Common myeloid progenitor, CD34-positive (primary cell): Measurements from ENCODE around the gene DNAH17.

Experiments
- CTCF ChIA-PET: fragments of 350-600 bp; sonication (Branson Sonifier 250); formaldehyde crosslinking; loops from one replicate; lab custom pipeline; 2021; ENCODE audit warnings: antibody characterized with exemption; lab: Charles Lee
- POLR2A ChIA-PET: fragments of 350-600 bp; sonication (Branson Sonifier 250); formaldehyde crosslinking; loops from one replicate; lab custom pipeline; 2021; ENCODE audit warnings: antibody characterized with exemption; lab: Charles Lee
- DNase-seq, 3 donors: peaks; one replicate each; pipeline versions ENCODE4 v3.0.0 to v3.0.0-alpha.2; 2013
- H3K27ac ChIP-seq, 2 experiments: 1 replicate in 1 of 2; 2 replicates in 1 of 2; pipeline ENCODE4 v1.7.0; 2013; ENCODE audit warnings: inconsistent platforms in 2 of 2, low read length in 2 of 2, mild to moderate bottlenecking in 2 of 2, low read depth in 1 of 2, moderate library complexity in 1 of 2; ENCODE audit not compliant: severe bottlenecking in 2 of 2, insufficient read depth in 1 of 2, poor library complexity in 1 of 2
- H3K27me3 ChIP-seq, 5 experiments: replicated peaks in 2 of 5; 1 replicate in 3 of 5; 2 replicates in 2 of 5; pipeline versions ENCODE4 v1.6.1 to v1.7.0; 2013; ENCODE audit warnings: low read length in 4 of 5, mild to moderate bottlenecking in 2 of 5, moderate library complexity in 2 of 5, inconsistent platforms in 1 of 5; ENCODE audit not compliant: insufficient read depth in 5 of 5, control insufficient read depth in 4 of 5
- H3K36me3 ChIP-seq, 4 experiments: 1 replicate in 2 of 4; 2 replicates in 2 of 4; pipeline versions ENCODE4 v1.6.1 to v1.7.0; 2013; ENCODE audit warnings: low read length in 3 of 4, control low read depth in 1 of 4, mild to moderate bottlenecking in 1 of 4; ENCODE audit not compliant: control insufficient read depth in 4 of 4, insufficient read depth in 4 of 4
- H3K4me1 ChIP-seq, 4 experiments: 1 replicate in 3 of 4; 2 replicates in 1 of 4; pipeline versions ENCODE4 v1.6.1 to v1.7.1; 2013; ENCODE audit warnings: low read length in 3 of 4, mild to moderate bottlenecking in 3 of 4, control low read depth in 1 of 4, inconsistent platforms in 1 of 4, moderate library complexity in 1 of 4; ENCODE audit not compliant: control insufficient read depth in 4 of 4, insufficient read depth in 4 of 4; ENCODE audit errors: control extremely low read depth in 1 of 4
- H3K4me3 ChIP-seq, 7 experiments: 1 replicate in 4 of 7; 2 replicates in 3 of 7; pipeline versions ENCODE4 v1.5.1 to v1.7.0; 2013; ENCODE audit warnings: mild to moderate bottlenecking in 7 of 7, low read length in 6 of 7, moderate library complexity in 6 of 7, inconsistent platforms in 2 of 7, low read depth in 2 of 7, control low read depth in 1 of 7; ENCODE audit not compliant: insufficient read depth in 4 of 7, control insufficient read depth in 1 of 7; ENCODE audit errors: extremely low read depth in 1 of 7
- H3K9me3 ChIP-seq, 5 experiments: 1 replicate in 4 of 5; 2 replicates in 1 of 5; pipeline versions ENCODE4 v1.6.1 to v1.7.1; 2013; ENCODE audit warnings: low read length in 4 of 5, mild to moderate bottlenecking in 2 of 5, inconsistent platforms in 1 of 5, low read depth in 1 of 5, moderate library complexity in 1 of 5; ENCODE audit not compliant: control insufficient read depth in 4 of 5, insufficient read depth in 2 of 5; ENCODE audit errors: control extremely low read depth in 1 of 5
- WGBS: methylation state at CpG from one replicate; pipeline ENCODE4 v1.1.5; 2013; ENCODE audit not compliant: insufficient coverage; 5-methylcytosine and 5-hydroxymethylcytosine counted together

DNAH17 gene

DNA sequence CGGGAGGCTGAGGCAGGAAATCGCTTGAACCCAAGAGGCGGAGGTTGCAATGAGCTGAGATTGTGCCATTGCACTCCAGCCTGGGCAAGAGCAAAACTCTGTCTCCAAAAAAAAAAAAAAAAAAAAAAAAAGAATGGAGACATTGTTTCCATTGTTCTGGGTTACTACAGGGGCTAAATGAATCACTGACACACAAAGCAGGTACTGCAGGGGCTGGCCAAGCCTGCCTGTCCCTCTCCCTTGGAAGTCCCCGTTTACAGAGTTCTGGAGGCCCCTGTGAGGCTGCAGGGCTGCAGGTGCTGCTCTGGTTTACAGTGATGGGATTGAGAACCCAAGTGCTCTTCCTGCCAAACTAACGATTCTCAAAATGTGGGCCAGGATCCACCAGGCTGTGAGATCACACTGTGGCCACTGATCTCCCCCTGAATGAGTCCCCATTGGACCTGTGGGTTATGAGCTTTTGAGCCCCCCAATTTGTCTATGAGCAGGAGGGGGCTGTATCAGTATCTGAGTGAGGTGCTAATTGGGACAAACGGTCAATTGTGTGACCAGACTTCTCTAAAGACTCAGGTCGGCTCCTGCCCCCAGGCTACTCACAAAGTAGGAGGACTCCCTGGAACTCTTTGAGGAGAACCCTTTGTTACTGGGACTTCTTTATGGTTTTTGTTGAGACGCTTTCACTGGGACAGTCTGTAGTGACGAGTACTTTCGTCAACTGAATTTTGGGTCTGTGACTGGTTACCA lies 39.0 kb downstream of the DNAH17 start:
- no peak overlapping the region for H3K27ac ChIP-seq
- no peak for DNase-seq

DNA sequence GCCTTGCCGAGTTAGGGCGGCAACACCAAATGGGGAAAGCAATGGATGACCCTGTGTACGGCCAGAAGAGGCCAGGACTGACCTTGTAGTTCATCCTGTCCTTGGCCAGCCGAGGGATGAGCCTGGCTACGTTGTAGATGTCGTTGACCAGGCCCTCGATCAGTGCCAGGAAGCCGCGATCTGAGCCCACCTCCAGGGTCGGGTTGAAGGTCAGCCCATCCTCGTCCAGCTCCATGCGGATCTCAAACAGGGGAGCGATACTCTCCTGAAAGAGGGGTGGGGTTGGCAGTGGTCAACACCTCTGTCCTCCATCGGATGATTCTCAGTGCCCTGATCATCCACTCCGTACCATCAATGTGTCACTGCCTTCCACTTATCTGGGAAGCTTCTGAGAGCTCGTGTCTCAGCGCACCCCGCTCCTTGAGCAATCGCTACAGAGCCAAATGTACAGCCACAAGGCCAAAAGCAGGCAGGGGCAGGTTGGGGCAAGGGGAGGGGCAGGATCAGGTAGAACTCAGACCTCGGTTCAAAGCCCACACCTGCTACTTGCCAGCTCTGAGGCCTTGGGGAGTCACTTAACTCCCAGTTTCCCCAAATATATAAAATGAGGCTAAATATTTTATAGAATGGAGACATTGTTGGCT lies 39.9 kb downstream of the DNAH17 start:
- H3K4me3 ChIP-seq, result no peak overlapping the region
- H3K27me3 ChIP-seq, result no peaks in the 10 kb centered on the region
- H3K27ac ChIP-seq, result no peak overlapping the region
- 96% methylated on average over 18 of the region's 20 CpGs for WGBS
- ChIA-PET CTCF (interaction anchor here (1.2 kb wide), 1 partner anchor 44 kb away, joined by 3 read pairs; no protein-coding TSS in a partner anchor), POLR2A (interaction anchor here (0.7 kb wide), 1 partner anchor 80 kb away, joined by 3 read pairs; no protein-coding TSS in a partner anchor)
- H3K36me3 ChIP-seq, result no peaks in the 10 kb centered on the region
- DNase-seq, result no peak
- peaks cover 0 to 4% (median 0%) of the 10 kb centered on the region in 4 experiments for H3K4me1 ChIP-seq
- H3K9me3 ChIP-seq, result no peaks in the 10 kb centered on the region

More for the DNA sequence above, 39.0 kb downstream of the DNAH17 start:
- H3K36me3 ChIP-seq, result no peaks in the 10 kb centered on the region
- CTCF ChIA-PET, result no interaction called here
- H3K27me3 ChIP-seq, result no peaks in the 10 kb centered on the region
- WGBS, result 95% methylated on average over 8 of the region's 10 CpGs
- no peaks in the 10 kb centered on the region for H3K9me3 ChIP-seq
- POLR2A ChIA-PET, result no interaction called here
- no peak overlapping the region for H3K4me3 ChIP-seq
- peaks cover 0 to 4% (median 0%) of the 10 kb centered on the region in 4 experiments for H3K4me1 ChIP-seq

DNA sequence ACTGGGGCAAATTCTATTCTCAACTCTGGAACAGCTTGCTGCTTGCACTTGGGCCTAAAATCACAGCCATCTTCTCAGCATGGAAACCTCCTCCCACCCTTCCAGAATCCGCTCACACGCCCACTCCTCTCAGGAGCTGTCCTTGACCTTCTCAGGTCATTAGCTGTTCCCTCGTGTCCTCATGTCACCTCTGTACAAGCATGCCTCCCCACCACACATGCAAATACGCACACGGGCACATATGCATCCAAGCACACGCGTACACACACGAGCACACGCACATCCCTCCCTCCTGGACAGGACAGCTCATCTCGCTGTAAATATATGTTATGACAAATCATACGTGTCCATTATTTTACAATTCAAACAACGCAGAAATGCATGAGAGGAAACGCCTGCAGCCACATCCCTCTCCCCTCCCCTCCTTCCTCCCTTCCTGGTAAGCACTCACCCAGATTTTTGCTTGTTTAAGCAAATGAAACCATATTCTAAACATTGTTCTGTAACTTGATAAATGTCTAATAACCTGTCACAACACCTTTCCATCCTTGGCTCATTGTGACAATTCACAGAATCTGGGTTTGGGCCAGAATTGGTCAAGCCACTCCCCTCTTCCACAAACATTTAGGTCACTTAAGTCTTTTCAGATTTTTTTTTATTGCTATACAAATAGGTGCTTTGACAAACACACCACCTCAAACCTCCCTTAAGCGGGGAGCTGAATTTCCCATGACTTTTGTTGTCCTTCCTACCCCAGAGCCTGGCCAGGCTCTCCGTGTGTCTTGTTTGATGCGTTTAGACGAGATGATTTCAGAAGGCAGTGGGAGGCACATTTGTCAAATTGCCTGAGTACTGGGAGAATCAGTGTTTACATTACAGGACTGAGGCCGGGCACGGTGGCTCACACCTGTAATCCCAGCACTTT lies 41.7 kb downstream of the DNAH17 start:
- 77% methylated on average over 14 of the region's 19 CpGs for WGBS
- Histone ChIP-seq H3K4me1 (peaks cover 0 to 4% (median 0%) of the 10 kb centered on the region in 4 experiments), H3K27ac (no peak overlapping the region), H3K9me3 (no peaks in the 10 kb centered on the region), H3K36me3 (no peaks in the 10 kb centered on the region), H3K27me3 (no peaks in the 10 kb centered on the region), H3K4me3 (no peak overlapping the region)
- peak in 2 of 3 donors; percentile 12 to 34 for DNase-seq
- POLR2A ChIA-PET, result no interaction called here
- CTCF ChIA-PET, result no interaction called here

DNA sequence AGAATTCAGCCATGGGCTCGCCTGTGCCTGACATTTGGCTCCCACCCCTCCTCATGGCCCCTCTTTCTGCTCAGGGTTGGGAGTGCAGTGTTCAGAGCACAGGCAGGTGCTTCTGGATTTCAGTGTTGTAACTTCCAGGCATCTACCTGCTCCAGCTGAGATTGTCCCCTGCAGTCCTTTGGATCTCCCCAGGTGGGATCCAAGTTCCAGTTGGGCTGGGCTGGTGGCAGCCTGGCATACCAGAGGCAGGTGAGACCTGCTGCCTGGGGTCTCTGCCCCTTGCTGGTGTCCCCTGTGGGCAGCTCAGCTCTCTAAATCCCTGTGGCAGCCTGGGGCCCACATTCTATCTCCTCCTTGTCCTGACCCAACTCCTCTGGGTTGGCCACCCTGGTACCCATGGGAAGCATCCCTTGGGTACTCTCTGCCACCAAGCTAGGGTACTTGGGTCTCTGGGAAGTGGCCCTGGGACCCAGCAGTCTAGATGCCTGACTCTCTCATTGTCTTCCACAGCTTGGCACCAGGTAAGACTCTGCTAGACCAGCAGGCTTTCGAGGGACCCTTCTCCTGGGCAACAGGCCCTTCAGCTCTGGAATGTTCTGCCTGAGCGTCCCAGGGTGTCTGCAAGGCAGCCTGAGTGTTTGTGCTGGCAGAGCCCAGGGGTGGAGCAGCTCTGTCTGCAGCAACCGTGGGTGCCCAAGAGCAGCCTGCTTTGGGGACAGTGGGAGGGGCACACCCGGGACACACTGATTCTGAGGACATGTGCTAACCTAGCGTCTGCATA lies 42.5 kb downstream of the DNAH17 start:
- Histone ChIP-seq H3K4me3 (no peak overlapping the region), H3K4me1 (peaks cover 0 to 4% (median 0%) of the 10 kb centered on the region in 4 experiments), H3K36me3 (no peaks in the 10 kb centered on the region), H3K9me3 (no peaks in the 10 kb centered on the region), H3K27ac (no peak overlapping the region), H3K27me3 (no peaks in the 10 kb centered on the region)
- DNase-seq, result no peak
- ChIA-PET CTCF (no interaction called here), POLR2A (no interaction called here)
- WGBS, result 94% methylated on average over 6 of the region's 6 CpGs

DNA sequence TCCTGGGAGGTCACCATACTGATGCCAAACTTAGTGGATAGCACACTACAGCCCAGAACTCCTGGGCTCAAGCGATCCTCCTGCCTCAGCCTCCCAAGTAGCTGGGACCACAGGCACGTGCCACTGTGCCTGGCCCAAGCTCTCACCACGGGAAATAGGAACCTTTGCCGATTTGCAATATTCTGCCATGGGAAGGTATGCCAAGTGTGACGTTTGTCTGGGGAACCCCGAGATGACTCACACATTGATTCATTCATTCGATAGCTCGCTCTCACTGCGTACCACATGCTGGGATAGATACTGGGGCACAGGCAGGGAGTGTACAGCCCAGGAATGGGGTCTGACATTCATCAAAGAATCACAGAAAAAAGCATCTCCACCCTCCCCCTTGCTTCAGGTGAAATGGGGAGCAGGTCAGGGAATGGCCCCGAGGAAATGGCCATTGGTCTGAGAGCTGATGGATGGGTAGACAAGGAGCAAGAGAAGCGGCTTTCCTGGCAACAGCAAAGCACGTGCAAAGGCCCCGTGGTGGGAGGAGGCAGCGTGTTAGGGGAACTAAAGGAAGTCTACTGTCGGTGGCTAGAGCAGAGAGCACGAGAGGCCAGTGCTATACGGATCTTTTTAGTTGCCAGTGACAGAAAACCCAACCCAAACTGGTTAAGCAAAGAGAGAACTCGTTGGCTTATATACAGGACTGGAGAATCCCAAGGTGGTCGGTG lies 44.1 kb downstream of the DNAH17 start:
- Histone ChIP-seq H3K36me3 (no peaks in the 10 kb centered on the region), H3K27me3 (no peaks in the 10 kb centered on the region), H3K9me3 (no peaks in the 10 kb centered on the region), H3K27ac (no peak overlapping the region), H3K4me3 (no peak overlapping the region), H3K4me1 (peaks cover 0 to 4% (median 0%) of the 10 kb centered on the region in 4 experiments)
- ChIA-PET CTCF (no interaction called here), POLR2A (no interaction called here)
- 97% methylated on average over 17 of the region's 19 CpGs for WGBS
- peak in 2 of 3 donors; percentile 27 to 31 for DNase-seq

DNA sequence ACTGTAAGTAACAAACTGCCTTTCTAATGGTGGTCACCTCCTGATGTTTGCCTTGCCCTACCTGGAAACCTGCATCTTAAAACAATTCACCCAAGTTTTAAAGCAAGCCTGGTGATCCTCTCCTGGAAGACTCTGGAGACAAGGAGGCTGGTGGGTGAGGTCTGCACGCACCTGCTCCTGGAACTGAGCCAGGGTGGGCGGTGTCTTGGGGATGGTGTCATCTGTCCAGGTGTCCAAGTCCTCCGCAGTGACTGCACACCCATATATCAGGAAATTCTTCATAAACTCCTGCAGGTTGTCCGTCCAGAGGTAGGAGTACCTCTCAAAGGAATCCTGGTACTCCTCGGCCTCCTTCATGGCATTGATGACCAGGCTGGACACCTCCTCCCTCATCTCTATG lies 44.9 kb downstream of the DNAH17 start:
- DNase-seq, result no peak
- ChIA-PET POLR2A (no interaction called here), CTCF (no interaction called here)
- Histone ChIP-seq H3K27me3 (no peaks in the 10 kb centered on the region), H3K9me3 (no peaks in the 10 kb centered on the region), H3K27ac (no peak overlapping the region), H3K4me3 (no peak overlapping the region), H3K4me1 (peaks cover 0 to 4% (median 0%) of the 10 kb centered on the region in 4 experiments), H3K36me3 (no peaks in the 10 kb centered on the region)
- 100% methylated on average over 2 of the region's 5 CpGs for WGBS
